ENCODE results near the gene NINJ2.
"Not testable (repeated sequence)": the region's sequence is repeated elsewhere in the genome, so short reads cannot be mapped to it uniquely, and the experiment has no call there.

Gene NINJ2

DNA sequence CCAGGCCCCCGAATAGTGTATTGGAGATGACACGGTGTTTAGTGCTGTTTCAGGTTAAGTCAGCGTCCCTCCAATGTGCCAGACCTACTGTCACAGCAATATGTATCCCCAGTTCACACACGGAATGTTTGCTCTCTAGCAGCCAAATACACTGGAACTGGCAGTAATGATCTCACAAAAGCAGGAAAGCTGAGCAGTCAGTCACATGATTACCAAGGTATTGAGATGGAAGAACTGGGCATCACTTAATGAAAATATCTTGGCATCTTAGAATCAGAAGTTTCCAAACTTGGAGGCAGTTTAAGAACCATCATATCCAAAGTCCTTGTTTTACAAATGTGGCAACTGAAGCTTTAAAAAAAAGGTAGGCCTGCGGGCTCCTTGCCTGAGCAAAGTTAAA is 23.3 kb downstream of the NINJ2 start:
- no peak for DNase-seq

GRCh38 chr12:639566-639965 is 23.7 kb downstream of the NINJ2 start:
- no peak for DNase-seq

- DNase-seq = no peak
These were observed 24.2 kb downstream of the NINJ2 start for GRCh38 chr12:638953-639557.

DNA sequence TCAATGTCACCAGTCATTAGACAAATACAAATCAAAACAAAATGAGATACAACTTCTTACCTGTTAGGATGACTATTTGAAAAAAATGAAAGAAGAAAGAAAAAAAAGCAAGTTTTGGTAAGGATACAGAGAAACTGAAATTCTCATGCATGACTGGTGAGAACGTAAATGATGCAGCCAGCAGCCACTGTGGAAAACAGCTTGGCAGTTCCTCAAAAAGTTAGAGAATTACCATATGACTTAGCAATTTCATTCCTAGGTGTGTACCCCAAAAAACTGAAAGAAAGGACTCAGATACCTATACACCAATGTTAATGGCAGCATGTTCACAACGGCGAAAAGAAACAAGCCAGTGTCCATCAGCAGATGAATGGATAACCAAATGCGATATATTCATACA is 26.6 kb downstream of the NINJ2 start:
- no peak for DNase-seq

DNA sequence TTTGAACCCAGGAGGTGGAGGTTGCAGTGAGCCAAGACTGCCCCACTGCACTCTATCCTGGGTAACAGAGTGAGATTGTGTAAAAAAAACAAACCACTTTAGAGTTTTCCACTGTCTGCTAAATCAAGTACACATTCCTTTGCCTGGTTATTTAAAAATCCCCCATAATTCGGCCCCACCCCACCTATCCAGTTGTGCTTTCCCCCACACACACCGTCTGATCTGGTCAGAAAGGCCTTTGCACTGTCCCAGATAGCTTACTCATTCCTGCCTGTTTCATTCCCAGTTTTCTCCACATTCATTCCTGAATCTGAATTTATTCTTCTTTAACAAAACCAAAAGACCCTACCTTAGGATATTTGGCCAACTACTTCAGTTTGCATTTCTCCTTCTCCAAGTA is 29.5 kb downstream of the NINJ2 start:
- no peak for DNase-seq

DNA sequence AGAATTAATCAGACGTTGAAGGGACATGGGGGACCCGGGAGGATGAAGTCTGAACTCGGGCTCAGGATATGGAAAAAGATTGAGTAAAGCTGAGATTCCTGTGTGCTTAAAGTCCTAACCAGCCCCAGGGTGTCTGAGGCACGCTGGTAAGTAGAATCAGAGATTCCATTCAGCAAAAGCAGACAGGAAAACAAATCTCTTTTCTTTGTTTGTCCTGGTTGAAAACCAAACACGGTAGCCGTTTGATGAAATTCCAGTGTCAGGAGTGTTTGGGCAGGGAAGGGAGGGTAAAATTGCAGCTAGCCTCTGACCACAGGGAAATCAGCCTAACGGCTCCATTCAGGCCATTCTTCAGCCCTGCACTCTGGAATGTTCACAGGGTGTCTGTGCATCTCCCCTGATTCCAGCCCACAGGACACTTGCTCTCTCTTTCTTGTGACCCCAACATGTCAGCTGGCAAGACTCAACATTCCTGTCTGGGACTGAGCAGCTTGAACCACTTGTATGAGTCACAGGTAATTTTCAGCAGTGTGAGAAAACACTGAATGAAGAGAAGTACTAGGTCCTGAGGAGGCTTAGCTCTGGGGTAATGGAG is 31.0 kb downstream of the NINJ2 start:
- DNase-seq = no peak

DNA sequence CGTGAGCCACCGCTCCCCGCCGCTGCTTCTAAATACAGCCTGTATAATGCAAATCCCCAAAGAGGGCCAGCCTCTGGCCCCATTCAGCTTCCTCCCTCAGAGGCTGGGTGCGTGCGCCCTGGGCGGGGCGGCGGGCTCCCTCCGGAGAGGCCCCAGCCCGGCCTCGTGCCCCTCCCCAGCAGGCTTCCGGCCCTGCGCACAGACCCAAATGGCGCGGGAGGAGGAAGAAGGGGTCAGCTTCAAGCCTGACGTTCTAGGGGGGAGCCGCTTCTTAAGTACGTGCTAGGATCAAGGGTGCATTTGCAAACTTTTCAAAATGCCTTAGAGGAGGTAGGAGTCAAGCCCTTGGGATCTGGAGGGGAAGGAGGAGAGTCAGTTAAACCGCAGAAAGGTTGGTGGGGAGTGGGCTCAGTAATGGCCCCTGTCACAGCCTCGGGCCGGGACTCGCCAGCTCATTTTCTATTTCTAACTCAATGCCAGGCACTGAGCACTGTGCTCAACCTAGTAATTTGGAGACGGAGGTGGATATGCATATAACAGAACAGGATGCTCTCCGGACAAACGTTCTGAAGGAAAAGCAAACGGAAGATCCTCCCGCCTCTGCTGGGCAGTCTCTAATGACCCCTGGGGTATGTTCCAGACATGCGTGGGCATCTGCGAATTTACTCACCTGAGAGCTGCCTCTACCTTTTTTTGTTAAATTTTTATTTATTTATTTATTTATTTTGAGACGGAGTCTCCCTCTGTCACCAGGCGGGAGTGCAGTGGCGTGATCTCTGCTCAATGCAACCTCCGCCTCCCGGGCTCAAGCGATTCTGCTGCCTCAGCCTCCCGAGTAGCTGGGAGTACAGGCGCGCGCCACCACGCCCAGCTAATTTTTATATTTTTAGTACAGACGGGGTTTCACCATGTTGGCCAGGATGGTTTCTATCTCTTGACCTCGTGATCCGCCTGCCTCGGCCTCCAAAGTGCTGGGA is 32.3 kb downstream of the NINJ2 start:
- DNase-seq = no peak

- DNase-seq = not testable (repeated sequence)
These were observed 34.5 kb downstream of the NINJ2 start for GRCh38 chr12:628742-629078.

DNA sequence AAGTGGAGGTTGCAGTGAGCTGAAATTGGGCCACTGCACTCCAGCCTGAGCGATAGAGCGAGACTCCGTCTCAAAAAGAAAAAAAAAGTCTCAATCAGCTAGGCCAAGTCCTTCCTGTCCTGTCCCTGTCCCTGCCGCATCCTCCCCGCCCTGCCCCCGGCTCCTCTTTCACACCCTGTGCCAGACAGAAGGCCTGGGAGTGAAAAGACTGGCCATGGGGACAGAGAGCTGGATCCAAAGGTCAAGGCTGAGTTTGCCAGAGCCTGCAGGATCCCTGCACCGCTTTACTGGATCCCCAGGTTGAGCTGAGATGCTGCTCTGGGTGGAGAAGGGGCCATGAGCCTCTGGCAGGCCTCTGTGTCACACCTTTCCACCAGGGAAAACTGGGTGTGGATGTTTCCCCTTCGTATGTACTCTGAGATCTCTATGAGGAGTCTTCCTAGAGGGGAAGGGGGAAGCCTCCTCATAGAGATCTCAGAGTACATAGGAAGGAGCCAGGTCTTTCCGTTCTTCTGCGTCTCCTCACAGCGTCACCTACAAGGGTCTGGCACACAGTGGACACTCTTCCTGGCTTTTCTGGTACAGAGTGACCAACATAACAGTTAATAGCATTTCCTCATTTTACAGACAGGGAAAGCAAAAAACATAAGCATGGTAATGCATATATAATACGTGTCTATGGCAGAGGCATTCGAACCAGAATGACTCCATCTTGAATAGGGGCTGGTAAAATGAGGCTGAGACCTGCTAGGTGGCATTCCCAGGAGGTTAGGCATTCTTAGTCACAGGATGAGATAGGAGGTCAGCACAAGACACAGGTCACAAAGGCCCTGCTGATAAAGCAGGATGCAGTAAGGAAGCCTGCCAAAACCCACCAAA is 35.1 kb downstream of the NINJ2 start:
- DNase-seq = no peak

GRCh38 chr12:627285-627684 is 36.0 kb downstream of the NINJ2 start:
- no peak for DNase-seq

DNA sequence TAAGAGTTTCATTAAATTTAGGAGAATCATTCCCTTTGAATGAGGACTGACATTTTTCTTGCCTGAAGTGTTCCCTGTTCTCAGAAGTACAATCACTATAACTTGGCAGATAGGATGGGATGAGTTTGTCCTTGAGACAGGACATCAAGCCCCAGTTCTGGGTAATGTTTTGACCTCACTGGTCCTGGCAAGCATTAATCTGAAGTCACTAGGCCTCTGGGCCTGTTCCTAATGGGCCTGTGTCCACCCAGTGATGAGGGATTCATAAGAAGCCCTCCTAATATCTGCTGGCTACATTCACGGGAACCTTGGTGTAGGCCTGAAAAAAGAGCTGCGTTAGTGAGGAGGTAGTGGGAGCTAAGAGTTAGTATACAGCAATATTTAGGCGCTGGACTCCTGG is 37.2 kb downstream of the NINJ2 start:
- DNase-seq = no peak

- DNase-seq = no peak
These were observed 39.3 kb downstream of the NINJ2 start for GRCh38 chr12:623865-624372.

- DNase-seq = no peak
These were observed 39.9 kb downstream of the NINJ2 start for GRCh38 chr12:623172-623864.

DNA sequence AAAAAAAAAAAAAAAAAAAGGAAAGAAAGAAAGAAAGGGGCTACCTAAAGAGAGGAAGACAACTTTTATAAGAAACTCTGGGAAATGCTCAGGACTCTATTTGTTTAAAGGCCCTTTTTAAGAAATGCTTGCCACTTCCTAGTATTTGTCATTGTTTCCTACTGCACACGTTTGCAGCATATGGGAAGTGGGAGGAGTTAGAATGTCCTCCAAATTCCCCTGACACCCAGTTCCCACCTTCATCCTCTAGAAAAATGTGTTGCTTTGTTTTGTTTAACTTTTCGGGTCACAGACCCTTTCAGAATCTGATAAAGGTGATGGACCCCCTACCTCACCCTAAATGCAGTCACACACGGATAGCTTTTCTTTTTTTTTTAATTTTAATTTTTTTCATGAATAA is 40.8 kb downstream of the NINJ2 start:
- DNase-seq = peak; percentile 74

DNA sequence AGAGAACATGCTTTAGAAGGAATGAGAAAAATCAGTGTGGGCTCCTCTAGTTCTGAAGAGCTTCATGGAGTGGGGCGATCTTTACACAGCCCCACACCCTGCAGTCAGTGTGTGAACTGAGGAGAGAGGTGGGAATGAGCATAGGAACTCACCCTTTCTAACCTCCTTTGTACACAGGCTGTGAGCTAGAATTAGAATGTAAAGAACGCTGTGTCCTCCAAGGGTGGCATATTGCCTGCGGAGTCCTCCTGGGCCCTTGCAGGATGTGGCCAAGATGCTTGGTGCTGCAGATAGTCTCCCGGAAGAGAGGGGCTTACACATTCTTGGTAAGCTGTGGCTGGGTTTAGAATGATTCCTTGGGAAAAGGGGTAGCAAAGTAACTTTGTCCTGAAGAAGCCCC is 43.9 kb downstream of the NINJ2 start:
- no peak for DNase-seq

DNA sequence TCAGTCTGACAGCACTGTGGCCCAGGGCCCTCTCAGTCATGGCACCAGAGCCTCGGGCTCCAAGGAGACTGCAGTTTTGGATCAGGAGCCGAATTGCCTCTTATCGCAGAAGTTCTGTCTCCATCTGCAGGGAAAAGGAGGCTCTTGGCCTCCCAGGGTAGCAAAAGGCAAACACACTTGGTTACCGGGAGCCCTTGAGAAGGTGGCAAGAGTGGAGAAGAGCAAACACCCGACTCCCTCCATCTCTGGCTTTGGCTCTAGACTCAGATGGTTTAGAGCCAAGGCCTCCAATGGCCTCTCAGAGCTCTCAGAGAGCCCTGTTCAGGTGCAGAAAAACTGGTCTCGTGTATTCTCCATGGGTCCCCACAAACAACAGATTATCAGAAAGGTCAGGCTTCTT is 44.6 kb downstream of the NINJ2 start:
- DNase-seq = no peak

GRCh38 chr12:617304-617915 is 45.8 kb downstream of the NINJ2 start:
- DNase-seq = no peak

DNA sequence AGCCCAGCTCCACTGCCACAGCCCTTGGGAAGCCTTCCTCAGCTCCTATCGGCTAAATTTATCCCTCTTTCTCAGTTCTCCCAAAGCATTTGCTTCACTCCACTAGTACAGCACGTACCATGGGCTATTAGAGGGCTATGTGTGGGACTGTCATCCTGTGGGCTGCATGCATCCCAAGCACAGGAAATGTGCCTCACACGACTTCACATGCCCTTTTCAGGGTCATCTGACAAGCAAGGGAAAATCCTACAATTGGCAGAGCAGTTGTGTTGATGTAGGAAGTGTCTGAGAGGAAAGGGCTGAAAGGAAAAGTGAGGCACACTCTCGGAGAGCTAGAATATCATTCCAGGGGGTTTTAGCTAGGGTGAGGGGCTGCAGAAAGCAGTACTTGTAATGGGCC is 47.6 kb downstream of the NINJ2 start:
- no peak for DNase-seq

- peak; percentile 85 for DNase-seq
These were observed 48.8 kb downstream of the NINJ2 start for GRCh38 chr12:614411-614970.

GRCh38 chr12:613996-614395 is 49.2 kb downstream of the NINJ2 start:
- no peak for DNase-seq

DNA sequence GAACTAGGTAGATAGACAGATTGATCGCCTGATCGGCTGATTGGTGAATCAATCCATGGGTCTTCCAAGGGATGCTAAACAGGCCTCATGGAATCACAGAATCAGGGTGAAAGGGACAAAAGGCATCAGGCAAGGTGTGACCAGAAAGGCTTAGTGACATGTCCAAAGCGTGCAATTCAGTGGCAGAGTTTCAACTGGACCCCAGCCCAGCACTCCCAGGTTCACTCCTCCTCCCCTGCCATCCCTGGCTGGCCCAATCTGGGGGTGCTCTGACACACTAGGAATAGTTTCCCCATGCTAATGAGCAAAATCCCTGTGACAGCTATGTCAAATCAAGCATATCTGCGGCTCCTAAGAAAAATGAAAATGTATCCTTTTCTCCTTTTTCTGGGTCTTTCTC is 50.4 kb downstream of the NINJ2 start:
- DNase-seq = no peak

DNA sequence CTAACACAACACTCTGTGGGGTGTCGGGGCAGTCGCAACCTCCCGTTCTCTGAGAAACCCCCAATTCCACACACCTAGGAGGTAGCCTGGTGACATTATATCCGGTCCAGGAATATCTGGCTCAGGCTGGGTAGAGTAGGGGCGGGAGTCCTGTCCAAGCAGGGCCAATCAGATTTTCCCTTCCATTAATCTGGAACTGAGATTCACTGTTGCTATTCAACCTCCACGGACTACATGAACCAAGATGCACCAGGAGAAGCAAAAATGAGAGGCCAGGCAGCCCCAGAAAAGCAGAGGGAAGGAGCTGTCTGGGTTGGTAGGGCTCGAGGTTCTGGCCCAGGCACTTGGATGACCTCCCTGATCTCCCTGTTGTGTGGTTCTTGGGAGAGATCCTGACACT is 51.0 kb downstream of the NINJ2 start:
- DNase-seq = no peak
